ENCODE results near the gene SLC35E3. TPM values are rescaled to one million over a fixed set of nuclear protein-coding genes. Genes with fewer than 3 reads are reported as not detected.
"Not testable (repeated sequence)": the region's sequence is repeated elsewhere in the genome, so short reads cannot be mapped to it uniquely, and the experiment has no call there.

The SLC35E3 gene
- polyA plus RNA-seq, 1 donor from 2014 or later: 15.2 TPM

DNA sequence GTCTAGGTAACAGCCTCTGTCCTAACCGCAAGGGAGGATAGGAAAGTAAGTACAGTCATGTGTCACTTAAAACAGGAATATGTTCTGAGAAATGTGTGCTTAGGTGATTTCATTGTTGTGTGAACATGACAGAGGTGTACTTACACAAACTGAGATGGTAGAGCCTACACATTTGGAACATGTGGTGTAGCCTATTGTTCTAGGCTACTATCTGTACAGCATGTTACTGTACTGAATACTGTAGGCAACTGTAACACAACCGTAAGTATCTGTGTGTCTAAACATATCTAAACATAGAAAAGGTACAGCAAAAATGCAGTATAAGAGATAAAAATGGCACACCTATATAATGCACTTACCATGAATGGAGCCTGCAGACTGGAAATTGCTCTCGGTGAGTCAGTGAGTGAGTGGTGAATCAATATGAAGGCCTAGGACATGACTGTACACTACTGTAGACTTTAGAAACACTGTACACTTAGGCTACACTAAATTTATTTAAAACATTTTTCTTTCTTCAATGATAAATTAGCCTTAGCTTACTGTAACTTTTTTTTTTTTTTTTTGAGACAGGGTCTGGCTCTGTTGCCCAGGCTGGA, 48.8 kb downstream of the SLC35E3 start:
- Mint-ChIP-seq H3K4me3 (no peak overlapping the region), H3K36me3 (no peaks in the 10 kb centered on the region), H3K27me3 (no peaks in the 10 kb centered on the region), H3K27ac (no peak overlapping the region), H3K9me3 (no peaks in the 10 kb centered on the region), H3K4me1 (peaks cover 0 to 7% (median 4%) of the 10 kb centered on the region in 3 donors)

DNA sequence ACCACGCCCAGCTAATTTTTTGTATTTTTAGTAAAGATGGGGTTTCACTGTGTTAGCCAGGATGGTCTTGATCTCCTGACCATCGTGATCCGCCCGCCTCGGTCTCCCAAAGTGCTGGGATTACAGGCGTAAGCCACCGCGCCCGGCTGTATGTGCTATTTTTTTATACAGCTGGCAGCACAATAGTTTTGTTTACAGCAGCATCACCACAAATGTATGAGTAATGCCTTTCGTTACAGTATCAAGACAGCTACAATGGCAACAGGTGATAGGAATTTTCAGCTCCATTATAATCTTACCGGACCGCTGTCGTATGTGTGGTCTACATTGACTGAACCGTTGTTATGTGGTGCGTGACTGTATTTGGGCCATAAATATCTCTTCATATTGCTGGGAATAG, 50.4 kb downstream of the SLC35E3 start:
- no peaks in the 10 kb centered on the region for H3K36me3 Mint-ChIP-seq
- no peak overlapping the region for H3K27ac Mint-ChIP-seq
- H3K9me3 Mint-ChIP-seq: no peaks in the 10 kb centered on the region
- peaks cover 0 to 7% (median 1%) of the 10 kb centered on the region in 3 donors for H3K4me1 Mint-ChIP-seq
- no peak overlapping the region for H3K4me3 Mint-ChIP-seq
- no peaks in the 10 kb centered on the region for H3K27me3 Mint-ChIP-seq

DNA sequence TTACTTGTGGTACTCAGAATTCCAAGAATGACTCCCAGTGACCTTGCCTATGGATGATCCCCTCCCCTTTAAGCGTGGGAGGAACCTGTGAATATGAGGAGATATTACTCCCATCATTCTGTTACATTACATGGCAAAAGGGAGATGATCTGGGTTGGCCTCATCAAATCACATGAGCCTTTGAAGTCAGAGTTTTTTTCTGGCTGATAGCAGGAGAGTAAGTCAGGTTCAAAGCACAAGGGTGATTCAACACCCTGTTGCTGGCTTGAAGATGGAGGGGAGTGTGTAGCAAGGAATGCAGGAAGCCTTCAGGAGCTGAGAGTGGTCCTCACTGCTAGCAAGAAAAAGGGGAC, 52.9 kb downstream of the SLC35E3 start:
- Mint-ChIP-seq H3K27ac (no peak overlapping the region), H3K36me3 (no peaks in the 10 kb centered on the region), H3K27me3 (no peaks in the 10 kb centered on the region), H3K4me1 (no peaks in the 10 kb centered on the region), H3K9me3 (no peaks in the 10 kb centered on the region), H3K4me3 (no peak overlapping the region)

DNA sequence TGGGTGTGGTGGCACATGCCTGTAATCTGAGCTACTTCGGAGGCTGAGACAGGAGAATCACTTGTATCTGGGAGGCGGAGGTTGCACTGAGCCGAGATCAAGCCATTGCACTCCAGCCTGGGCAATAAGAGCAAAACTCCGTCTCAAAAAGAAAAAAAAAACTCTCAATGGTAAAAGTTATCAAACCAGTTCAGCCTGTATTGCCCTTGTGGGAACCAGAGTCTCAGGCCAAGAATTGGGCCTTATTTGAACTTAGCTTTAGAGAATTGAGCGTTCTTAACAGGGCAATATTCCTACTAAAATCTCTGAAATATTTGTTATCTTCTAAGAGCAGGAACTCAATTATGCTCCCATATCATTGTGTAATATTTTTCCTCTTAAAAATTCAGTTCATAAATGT, 54.3 kb downstream of the SLC35E3 start:
- Mint-ChIP-seq H3K9me3 (no peaks in the 10 kb centered on the region), H3K27ac (no peak overlapping the region), H3K27me3 (no peaks in the 10 kb centered on the region), H3K36me3 (no peaks in the 10 kb centered on the region), H3K4me1 (no peaks in the 10 kb centered on the region), H3K4me3 (no peak overlapping the region)

DNA sequence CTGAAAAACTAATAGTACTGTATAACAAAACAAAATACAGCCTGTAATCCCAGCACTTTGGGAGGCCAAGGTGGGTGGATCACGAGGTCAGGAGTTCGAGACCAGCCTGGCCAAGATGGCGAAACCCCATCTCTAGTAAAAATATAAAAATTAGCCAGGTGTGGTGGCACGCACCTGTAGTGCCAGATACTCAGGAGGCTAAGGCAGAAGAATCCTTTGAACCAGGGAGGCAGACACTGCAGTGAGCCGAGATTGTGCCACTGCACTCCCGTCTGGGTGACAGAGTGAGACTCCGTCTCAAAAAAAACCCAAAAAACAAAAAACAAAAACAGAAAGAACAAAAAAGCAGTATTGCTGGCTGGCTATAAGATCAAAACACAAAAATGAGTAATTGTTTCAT, 55.1 kb downstream of the SLC35E3 start:
- not testable (repeated sequence) for H3K27me3 Mint-ChIP-seq, H3K4me1 Mint-ChIP-seq, H3K36me3 Mint-ChIP-seq, H3K9me3 Mint-ChIP-seq, H3K27ac Mint-ChIP-seq, H3K4me3 Mint-ChIP-seq

DNA sequence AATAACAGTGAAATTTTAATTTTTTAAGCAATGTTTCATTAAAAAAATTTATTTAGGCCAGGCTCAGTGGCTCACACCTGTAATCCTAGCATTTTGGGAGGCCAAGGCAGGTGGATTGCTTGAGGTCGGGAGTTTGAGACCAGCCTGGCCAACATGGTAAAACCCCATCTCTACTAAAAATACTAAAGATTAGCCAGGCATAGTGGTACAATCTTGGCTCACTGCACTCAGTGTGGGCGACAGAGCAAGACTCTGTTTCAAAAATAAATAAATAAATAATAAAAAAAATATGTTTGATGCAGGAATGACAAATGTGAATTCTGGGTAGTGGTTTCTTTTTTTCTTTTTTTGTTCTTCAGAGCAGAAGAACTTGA, 56.4 kb downstream of the SLC35E3 start:
- peak overlapping the region in 1 of 4 donors; percentile 12 for H3K4me3 Mint-ChIP-seq
- H3K27me3 Mint-ChIP-seq, H3K27ac Mint-ChIP-seq, H3K4me1 Mint-ChIP-seq, H3K9me3 Mint-ChIP-seq, H3K36me3 Mint-ChIP-seq: not testable (repeated sequence)

DNA sequence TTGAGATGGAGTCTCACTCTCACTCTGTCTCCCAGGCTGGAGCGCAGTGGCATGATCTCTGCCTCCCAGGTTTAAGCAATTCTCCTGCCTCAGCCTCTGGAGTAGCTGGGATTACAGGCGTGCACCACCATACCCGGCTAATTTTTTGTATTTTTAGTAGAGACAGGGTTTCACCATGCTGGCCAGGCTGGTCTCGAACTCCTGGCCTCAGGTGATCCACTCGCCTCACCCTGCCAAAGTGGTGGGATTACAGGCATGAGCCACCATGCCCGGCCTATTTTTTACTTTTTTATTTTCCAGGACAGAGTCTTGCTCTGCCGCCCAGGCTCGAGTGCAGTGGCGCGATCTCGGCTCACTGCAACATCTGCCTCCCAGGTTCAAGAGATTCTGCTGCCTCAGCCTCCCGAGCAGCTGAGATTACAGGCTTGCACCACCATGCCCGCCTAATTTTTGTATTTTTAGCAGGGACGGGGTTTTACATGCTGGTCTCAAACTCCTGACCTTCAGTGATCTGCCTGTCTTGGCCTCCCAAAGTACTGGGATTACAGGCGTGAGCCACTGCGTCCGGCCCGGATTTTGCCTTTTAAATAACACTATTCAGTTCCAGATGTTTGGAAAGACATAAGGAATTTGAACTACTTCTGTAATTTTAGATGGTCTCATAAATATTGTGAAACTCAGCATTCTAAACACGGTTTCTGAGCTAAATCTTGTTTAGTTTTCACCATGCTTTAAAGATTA, 57.1 kb downstream of the SLC35E3 start:
- H3K27ac Mint-ChIP-seq, H3K27me3 Mint-ChIP-seq, H3K4me1 Mint-ChIP-seq, H3K36me3 Mint-ChIP-seq, H3K9me3 Mint-ChIP-seq, H3K4me3 Mint-ChIP-seq: not testable (repeated sequence)

DNA sequence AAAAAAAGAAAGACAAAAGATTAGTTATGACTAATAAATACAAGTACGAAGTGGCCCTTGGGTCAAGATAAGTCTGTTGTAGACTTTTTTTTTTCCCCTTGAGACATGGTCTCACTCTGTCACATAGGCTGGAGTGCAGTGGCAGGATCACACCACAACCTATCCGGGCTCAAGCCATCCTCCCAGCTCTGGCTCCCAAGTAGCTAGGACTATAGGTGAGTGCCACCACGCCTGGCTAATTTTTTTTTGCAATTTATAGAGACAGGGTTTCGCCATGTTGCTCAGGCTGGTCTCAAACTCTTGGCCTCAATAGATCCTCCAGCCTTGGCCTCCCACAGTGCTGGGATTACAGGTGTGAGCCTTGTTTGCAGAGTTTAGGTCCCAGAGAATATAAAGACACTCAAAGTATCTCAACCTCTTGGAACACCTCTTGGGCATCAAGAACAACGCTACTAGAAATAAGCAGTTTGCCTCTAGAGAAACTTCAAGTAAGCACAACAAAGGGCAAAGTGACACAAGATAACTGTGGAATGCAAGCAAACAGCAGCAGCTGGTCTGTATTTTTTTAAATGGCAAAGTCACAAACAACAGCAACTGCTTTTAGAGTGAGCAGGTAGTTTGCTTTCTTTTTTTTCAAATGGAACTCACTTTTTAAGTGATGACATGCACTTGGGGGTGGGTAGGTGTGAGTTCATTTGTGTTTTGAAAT, 58.1 kb downstream of the SLC35E3 start:
- Mint-ChIP-seq H3K9me3 (no peaks in the 10 kb centered on the region), H3K27me3 (no peaks in the 10 kb centered on the region), H3K4me1 (peaks cover 0 to 11% (median 3%) of the 10 kb centered on the region in 3 donors), H3K4me3 (peak overlapping the region in 2 of 4 donors; percentile 24 to 52), H3K36me3 (no peaks in the 10 kb centered on the region), H3K27ac (peak overlapping the region in 2 of 3 donors; percentile 15 to 23)

DNA sequence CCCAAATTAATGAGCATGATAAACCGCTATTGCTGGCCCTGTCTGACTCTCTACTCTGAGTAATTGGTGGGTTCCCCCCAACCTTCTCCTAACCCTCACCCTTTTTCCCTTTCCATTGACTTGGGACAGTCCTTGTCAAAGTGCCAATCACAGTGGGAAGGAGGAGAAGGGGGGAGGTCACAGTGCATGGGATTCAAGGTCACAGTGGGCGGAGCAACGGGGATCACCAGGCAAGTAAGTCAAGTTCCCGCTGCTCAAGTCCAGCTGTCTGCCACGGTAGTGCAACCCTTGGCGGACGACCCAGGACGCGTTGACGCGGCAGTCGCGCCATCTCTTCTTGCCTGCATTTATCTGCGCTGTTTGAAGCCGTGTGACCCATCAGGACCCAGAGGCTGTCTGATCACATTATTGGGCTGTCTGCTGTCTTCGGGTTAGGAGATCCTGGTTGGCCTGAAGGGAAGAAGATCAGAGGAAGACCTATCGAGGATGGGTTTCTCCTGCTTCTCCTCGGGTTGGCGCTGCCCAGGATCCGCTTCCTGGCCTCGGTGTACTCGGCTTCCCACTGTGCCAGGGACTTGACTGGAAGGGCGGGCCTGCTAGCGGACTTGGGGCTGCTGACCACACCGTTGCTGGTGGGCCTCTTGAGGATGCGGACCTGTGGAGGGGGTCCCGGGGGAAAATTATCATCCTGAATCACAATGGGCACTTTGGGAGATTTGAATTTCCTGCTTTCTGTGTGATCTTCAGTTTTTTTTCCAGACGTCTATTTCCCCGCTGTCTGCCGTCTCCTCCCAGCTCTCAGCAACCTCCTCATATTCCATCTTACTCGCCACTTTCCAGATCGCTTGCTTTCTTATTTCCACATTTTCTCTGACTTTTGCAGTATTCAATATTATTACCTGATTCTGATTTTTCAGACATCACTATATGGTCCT, 58.9 kb downstream of the SLC35E3 start:
- Mint-ChIP-seq H3K36me3 (no peaks in the 10 kb centered on the region), H3K27me3 (no peaks in the 10 kb centered on the region), H3K4me3 (peak overlapping the region in 2 of 4 donors; percentile 24 to 52), H3K9me3 (no peaks in the 10 kb centered on the region), H3K27ac (peak overlapping the region in 2 of 3 donors; percentile 18 to 23), H3K4me1 (peaks cover 2 to 11% (median 3%) of the 10 kb centered on the region in 3 donors)

DNA sequence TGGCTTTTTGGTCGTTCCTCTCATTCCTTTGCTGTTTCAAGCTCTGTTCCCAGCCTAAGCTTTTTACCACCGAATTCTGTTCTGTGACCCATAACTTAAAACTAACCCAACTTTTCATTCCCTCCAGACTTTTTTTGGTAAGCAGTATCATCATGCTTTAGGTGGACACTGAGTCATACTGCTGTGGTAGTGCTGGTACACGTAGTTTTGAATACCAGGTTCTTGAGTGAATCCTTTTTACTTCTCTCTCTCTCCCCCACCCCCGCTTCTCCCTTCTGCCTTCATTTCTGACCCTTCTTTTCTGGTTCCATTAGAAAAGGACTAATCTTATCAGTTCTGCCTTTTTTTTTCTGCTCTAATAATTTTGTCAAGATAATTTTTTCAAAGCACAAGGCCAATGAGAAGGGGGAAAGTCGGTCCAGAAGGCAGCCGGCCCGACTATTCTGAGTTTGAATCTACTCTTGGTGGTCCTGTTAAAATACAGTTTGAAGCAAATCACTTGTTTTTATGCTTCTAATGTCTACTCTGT, 59.7 kb downstream of the SLC35E3 start:
- Mint-ChIP-seq H3K4me3 (peak overlapping the region in 1 of 4 donors; percentile 52), H3K27me3 (no peaks in the 10 kb centered on the region), H3K4me1 (peaks cover 2 to 11% (median 3%) of the 10 kb centered on the region in 3 donors), H3K36me3 (no peaks in the 10 kb centered on the region), H3K9me3 (no peaks in the 10 kb centered on the region), H3K27ac (peak overlapping the region in 1 of 3 donors; percentile 18)

DNA sequence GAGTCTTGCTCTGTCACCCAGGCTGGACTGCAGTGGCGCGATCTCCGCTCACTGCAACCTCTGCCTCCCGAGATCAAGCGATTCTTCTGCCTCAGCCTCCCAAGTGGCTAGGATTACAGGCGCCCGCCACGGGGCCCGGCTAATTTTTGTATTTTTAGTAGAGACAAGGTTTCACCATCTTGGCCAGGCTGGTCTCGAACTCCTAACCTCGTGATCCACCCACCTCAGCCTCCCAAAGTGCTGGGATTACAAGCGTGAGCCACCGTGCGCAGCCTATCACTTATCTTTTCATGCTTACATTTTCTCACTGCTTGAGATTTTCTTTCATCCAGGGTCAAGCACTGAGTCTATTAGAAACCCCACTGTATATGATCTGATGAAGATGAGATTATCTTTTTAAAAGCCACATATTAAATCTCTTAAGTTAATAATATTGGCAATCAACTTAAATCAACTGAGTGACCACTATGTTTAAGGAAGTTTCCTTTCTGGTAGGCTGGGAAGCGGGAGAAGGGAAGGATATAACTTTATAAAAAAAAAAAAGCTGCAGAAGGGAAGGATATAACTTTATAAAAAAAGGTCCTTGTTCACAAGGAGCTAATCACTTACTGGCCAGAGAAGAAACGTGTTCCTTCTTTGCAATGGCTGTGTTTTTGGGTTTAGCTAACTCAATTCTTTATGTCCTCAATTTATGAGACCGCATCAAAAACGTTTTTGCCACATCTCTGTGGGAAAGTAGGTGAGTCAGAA, 60.7 kb downstream of the SLC35E3 start:
- Mint-ChIP-seq H3K36me3 (no peaks in the 10 kb centered on the region), H3K4me3 (peak overlapping the region; percentile 36 to 99 (median 94)), H3K27me3 (no peaks in the 10 kb centered on the region)

DNA sequence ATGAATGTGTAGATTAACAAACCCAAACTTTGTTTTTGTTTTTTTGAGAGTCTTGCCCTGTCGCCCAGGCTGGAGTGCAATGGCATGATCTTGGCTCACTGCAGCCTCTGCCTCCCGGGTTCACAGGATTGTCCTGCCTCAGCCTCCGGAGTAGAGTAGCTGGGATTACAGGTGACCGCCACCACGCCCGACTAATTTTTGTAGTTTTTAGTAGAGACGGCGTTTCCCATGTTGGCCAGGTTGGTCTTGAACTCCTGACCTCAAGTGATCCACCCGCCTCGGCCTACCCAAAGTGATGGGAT, 61.2 kb downstream of the SLC35E3 start:
- Mint-ChIP-seq H3K4me3 (peak overlapping the region; percentile 93 to 99 (median 96)), H3K4me1 (peaks cover 4 to 16% (median 6%) of the 10 kb centered on the region in 3 donors), H3K27ac (peak overlapping the region; percentile 96 to 100 (median 98))
- not testable (repeated sequence) for H3K9me3 Mint-ChIP-seq, H3K36me3 Mint-ChIP-seq, H3K27me3 Mint-ChIP-seq

More for the DNA sequence above, 60.7 kb downstream of the SLC35E3 start:
- Mint-ChIP-seq H3K4me1 (peaks cover 3 to 16% (median 6%) of the 10 kb centered on the region in 3 donors), H3K9me3 (no peaks in the 10 kb centered on the region), H3K27ac (peak overlapping the region; percentile 67 to 100 (median 98))

DNA sequence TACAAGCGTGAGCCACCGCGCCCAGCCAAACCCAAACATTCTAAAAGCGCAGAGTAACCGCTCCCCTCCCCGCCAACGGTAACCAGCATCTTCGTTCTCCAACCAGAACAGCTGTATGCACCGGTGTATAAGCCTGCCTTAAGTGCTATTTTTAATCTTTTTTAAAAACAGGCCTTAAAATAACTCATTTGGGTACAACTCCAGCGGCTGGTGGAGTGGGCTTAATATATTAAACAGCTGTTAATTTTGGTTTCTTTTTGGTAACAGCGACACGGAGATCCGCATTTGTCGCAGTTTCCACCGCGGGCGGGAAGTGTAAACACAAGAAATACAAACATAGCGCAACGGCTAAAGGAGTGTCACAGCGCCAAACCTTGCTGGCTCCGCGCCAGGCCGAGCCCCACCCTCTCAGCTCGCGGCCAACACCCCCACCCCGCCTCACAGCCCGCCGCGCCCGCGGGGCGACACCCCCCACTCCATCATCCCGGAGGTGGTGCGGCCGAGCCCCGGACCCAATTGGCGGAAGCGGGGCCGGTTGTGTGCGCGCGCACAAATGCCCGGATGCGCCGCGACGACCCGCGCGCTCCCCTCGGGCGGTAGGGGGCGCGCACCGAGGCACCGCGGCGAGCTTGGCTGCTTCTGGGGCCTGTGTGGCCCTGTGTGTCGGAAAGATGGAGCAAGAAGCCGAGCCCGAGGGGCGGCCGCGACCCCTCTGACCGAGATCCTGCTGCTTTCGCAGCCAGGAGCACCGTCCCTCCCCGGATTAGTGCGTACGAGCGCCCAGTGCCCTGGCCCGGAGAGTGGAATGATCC, 61.8 kb downstream of the SLC35E3 start, which contains the start of gene MDM2:
TSS of gene MDM2 (plus strand) at position 602 of the 812 bp plus-strand sequence. CDS start 301 bp downstream, outside the sequence.
- Mint-ChIP-seq H3K27ac (peak within 1 kb of the TSS; percentile 96 to 100 (median 98)), H3K27me3 (no peaks in the 10 kb centered on the region), H3K4me1 (peaks cover 7 to 19% (median 7%) of the 10 kb centered on the region in 3 donors), H3K36me3 (no peaks in the 10 kb centered on the region), H3K9me3 (no peaks in the 10 kb centered on the region), H3K4me3 (peak within 1 kb of the TSS; percentile 93 to 99 (median 96))

Data from IgD-negative memory B cell (primary cell).